CD4-positive, alpha-beta T cell treated with Interleukin-17A for 4 hours (primary cell): ENCODE measurements around the gene CWC27.
"Not testable (repeated sequence)": the region's sequence is repeated elsewhere in the genome, so short reads cannot be mapped to it uniquely, and the experiment has no call there.

Experiments
- DNase-seq: peaks from one replicate; pipeline ENCODE4 v3.0.0-alpha.2; 2020; ENCODE audit warnings: mixed read lengths

Gene CWC27

DNA sequence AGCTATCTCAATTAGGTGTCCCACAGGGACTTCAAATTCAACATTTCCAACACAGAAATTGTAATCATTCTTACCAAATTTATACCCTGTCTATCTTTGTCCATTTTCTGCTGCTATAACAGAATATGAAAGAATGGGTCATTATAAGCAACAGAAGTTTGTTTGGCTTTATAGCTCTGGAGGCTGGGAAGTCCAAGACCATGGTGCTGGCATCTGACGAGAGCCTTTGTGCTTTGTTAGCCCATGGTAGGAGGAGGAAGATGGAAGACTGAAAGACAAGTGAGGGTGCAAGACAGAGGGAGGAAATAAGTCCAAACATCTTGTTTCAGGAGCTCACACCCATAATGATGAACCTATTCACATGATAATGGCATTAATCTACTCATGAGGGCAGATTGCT lies 72.2 kb downstream of the CWC27 start:
- no peak for DNase-seq

- DNase-seq, result no peak
These were observed 85.0 kb downstream of the CWC27 start for GRCh38 chr5:64853777-64854176.

DNA sequence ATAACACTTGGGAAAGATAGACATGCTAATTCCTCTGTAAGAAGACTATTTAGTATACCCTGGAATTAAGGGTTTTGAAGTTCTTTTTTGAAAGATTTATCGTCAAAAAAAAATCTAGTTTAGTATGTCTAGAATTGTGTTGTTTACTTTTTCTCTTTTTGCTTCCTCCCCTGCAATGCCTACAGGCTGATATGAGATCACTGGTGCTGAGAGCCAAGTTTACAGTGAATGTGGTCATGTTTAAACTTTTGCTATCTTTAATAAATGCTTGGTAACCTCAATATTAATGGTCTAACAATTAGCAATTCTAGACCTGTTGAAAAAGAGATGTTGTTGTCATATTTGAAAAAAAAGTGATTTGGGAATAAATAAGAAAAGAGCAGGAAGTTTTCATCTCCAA lies 86.1 kb downstream of the CWC27 start:
- DNase-seq, result no peak

- no peak for DNase-seq
These were observed 91.2 kb downstream of the CWC27 start for GRCh38 chr5:64859881-64860280.

DNA sequence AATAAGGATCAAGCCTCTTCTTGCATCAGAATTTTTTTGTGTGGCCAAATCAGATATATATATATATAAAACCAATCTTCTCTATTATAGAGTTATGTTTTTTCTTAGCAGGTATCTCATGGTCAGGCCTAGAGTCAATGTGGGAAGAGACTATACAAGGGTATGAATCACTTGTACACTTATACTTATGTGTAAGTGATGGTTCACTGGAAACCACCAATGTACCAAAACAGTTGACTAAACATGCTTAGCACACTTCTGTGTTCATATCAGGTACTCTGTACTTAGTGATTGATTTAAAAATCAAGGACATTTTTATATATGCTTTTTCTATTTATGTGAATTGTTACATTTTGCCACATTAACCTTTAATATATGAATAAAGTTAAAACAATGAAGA lies 92.6 kb downstream of the CWC27 start:
- DNase-seq, result no peak

DNA sequence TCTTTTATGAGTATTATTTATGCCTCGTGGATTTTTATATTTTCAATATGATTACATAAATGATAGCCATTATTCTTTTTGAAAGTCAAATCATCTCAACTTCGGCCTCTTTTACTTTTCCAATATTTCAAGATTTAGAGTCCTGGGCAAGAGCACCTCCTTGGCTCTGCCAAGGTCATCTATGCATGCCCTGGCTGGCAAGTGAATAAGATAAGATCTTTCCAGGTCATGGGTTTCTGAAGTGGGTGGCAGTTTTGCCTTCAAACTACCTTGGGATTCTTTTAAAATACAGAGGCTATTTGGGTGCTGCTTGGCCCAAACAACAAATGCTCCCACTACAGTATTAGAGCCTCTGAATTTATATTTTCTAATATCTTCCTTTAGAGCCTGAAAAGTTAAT lies 95.4 kb downstream of the CWC27 start:
- DNase-seq, result no peak

- DNase-seq, result no peak
These were observed 96.9 kb downstream of the CWC27 start for GRCh38 chr5:64865662-64866061.

GRCh38 chr5:64869419-64869818 lies 100.7 kb downstream of the CWC27 start:
- no peak for DNase-seq

DNA sequence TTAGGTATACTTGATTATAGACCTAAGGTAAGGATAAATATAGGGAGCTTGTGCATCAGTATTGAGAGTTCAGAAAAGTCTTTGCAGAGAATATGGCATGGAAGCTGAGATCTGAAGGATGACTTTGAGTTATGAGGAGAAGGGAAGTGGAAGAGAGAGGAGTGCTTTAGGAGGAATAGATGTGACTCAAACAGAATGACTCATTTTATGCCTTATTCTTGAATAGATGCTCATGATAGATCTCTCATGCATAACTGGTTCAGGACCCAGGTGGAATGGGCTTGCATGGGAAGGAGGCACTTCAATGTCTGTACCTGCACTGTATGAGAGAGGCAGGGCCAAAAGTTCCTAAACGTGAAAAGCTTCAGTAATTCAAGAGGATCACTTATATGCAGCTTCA lies 103.3 kb downstream of the CWC27 start:
- no peak for DNase-seq

GRCh38 chr5:64873441-64873840 lies 104.7 kb downstream of the CWC27 start:
- no peak for DNase-seq

GRCh38 chr5:64874753-64875152 lies 106.0 kb downstream of the CWC27 start:
- DNase-seq, result no peak

- no peak for DNase-seq
These were observed 107.5 kb downstream of the CWC27 start for GRCh38 chr5:64876203-64876602.

GRCh38 chr5:64880821-64881220 lies 112.1 kb downstream of the CWC27 start:
- DNase-seq, result no peak

DNA sequence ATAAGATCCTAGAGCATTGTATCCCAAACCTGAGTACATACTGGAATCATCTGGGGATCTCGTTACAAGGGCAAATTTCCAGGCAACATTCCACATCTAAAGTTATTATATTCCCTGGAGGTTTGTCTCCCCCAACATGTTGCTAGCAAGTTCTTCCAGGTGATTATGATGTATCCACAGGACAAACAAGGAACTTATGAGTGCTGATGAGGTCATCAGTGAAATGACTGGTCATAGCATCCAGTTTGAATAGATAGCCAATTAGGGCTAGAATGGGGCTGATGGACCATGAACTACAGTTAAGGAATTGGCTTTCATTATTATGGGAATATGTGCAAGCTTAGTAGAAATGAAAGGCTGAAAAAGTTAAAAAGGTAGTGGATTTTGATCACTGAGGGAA lies 115.2 kb downstream of the CWC27 start:
- no peak for DNase-seq

DNA sequence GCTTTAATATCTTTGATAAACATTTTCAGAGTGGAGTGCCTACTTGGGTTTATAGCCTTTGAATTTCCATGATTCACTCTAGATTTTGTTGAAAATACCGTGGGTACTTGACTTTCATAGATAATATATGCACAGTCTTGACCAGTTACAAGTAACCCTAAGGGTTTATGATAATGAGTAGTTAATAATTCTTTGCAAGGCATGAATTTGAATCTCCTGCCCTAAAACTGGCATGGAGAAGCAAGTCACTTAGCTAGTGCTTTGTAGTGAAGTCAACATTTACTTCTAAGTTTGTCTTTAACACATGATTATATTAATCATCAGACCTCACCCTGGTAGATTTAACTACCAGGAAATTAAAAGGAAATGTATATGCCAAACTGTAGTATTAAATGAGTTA lies 115.8 kb downstream of the CWC27 start:
- DNase-seq, result no peak

GRCh38 chr5:64887910-64888309 lies 119.2 kb downstream of the CWC27 start:
- no peak for DNase-seq

- no peak for DNase-seq
These were observed 127.0 kb downstream of the CWC27 start for GRCh38 chr5:64895748-64896147.

- no peak for DNase-seq
These were observed 131.1 kb downstream of the CWC27 start for GRCh38 chr5:64899838-64900237.

GRCh38 chr5:64900618-64901017 lies 131.9 kb downstream of the CWC27 start:
- DNase-seq, result no peak

- DNase-seq, result not testable (repeated sequence)
These were observed 138.7 kb downstream of the CWC27 start for GRCh38 chr5:64907399-64907798.

GRCh38 chr5:64914396-64914795 lies 145.7 kb downstream of the CWC27 start:
- no peak for DNase-seq

DNA sequence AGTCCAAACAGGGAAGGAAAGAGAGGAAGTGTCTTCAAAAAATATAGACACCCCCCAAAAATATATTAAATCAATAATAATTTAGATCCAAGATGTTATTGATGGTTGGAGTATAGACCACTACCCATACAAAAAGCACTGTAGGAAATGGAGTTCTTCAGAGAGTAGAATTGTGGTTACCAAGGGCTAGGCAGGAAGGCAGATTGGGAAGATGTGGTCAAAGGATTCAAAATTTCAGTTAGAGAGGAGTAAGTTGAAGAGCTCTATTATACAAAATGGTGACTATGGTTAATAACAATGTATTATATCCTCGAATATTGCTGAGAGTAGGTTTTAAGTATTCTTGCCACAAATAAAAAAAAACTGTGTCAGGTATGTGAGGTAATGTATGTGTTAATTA lies 149.4 kb downstream of the CWC27 start:
- DNase-seq, result no peak

DNA sequence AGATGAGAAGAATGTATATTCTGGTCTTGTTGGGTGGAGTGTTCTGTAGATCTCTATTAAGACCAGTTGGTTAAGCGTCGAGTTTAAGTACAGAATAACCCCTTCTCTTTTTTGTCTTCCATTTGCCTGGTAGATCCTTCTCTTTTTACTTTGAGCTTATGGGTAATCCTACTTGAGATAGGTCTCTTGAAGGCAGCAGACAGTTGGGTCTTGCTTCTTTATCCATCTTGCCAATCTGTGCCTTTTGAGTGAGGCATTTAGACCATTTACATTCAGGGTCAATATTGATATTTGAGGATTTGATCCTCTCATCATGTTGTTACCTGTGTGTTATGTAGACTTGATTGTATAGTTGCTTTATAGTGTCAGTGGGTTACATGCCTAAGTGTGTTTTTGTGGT lies 152.7 kb downstream of the CWC27 start:
- no peak for DNase-seq

- no peak for DNase-seq
These were observed 154.5 kb downstream of the CWC27 start for GRCh38 chr5:64923151-64923685.

- DNase-seq, result no peak
These were observed 156.4 kb downstream of the CWC27 start for GRCh38 chr5:64925123-64925522.

DNA sequence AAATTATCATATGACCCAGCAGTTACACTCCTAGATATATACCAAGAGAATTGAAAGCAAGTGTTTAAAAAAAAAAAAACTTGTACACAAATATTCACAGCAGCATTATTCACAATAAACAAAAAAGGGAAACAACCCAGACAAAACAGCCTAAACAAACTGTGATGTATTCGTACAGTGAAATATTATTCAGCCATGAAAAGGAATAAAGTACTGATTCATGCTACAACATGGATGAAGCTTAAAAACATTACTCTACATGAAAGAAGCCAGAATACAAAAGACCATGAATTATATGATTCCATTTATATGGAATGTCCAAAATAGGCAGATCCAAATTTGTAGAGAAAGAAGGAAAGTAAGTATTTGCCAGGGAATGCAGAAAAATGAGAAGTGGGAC lies 161.1 kb downstream of the CWC27 start:
- no peak for DNase-seq
